Kasumi-1 (cell line): ENCODE results near the gene GMEB2.

Source experiments
- DNase-seq, 2 experiments: peaks; one replicate each; lab custom pipeline; 2025; lab: John Stamatoyannopoulos, UW

Gene GMEB2

DNA sequence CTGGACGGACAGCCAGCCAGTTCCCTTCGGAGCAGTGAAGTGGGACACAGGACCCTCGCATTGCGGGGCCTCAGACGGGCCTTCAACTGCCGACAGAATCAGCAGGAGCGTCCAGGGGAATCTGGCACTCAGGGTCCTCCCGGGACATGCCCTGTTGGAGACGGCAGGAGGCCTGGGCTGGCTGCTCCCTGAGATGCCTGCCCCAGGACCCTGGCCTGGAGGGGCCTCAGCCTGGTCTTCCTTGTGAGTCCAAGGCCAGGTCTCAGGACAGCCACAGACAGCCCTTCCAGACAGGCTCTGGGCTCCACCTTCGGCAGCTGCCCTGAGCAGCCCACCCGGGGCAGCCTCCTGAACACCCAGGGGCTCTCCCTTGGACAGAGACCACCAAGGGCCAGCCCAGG lies 38.3 kb downstream of the GMEB2 start:
- DNase-seq = no peak

DNA sequence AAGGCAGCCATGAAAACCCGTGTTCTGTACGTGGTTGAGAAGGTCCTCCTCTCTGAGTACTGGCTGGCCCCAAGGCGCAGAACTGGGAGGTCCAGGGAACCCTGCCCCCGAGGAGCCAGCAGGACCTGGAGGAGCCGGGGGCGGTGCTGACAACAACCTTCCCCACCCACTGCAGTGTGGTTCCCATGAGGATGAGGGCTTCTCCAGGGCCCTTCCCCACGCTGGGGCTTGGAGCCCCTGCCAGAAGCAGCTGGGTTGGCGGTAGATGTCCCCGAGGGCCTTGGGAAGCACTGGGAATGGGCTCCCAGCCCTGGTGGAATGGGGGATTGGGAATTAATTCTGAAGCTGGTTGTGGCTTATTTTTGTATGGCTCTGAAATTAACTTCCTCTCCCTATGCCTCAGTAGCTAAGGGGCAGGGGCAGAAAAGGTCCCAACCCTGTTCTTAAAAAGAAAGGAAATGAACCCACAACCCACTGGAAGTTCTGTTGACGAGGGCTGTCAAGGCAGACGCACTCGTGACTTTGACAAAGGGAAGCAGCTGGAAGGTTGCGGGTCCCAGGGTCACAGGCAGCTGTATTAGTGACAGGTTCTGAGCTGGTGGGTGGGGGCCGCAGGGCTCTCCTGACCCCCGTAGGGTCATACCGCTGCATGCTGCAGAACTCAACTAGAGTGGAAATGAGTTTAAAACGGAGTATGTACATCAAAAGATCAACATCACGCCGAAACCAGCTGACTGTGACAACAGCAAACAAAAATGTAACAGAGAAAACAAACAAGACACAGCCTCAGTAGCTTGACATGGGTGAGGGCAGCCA lies 38.9 kb downstream of the GMEB2 start:
- peak; percentile 53 to 71 for DNase-seq

DNA sequence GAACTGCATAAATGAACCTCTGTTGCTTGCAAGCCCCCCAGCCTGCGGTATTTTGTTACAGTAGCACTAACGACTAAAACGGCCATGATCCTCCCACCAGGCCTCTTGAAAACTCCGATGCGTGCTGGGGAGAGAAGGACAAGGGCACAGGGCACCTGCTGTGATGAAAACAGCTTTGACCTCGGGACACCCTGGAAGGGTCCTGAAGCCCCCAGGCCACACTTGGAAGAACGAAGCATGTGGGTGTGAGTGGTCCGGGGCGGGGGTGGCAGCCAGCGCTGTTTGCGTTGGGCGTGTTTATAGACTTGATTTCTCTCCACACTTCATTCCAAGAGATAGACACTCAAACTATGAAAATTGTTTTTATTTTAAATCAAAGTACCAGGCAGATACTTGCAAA lies 39.6 kb downstream of the GMEB2 start:
- no peak for DNase-seq

DNA sequence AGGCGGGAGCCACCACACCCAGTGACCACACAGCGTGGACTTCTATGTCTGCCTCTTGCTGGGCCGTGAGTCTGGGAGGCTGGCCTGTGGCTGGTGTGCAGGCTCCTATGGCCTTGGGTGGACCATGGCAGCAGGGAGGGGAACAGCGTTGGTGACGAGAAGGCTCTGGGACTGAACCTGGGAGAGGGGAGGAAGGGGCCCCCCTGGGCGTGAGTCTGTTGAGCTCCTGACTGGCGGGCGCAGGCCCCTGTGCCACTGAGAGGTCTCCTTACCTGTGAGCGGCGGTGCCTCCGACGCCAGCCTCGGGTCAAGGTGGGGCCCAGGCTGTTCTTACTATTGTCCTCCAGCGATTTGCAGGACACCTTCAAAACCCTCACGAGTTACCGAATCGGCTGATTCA lies 40.1 kb downstream of the GMEB2 start:
- DNase-seq = no peak

DNA sequence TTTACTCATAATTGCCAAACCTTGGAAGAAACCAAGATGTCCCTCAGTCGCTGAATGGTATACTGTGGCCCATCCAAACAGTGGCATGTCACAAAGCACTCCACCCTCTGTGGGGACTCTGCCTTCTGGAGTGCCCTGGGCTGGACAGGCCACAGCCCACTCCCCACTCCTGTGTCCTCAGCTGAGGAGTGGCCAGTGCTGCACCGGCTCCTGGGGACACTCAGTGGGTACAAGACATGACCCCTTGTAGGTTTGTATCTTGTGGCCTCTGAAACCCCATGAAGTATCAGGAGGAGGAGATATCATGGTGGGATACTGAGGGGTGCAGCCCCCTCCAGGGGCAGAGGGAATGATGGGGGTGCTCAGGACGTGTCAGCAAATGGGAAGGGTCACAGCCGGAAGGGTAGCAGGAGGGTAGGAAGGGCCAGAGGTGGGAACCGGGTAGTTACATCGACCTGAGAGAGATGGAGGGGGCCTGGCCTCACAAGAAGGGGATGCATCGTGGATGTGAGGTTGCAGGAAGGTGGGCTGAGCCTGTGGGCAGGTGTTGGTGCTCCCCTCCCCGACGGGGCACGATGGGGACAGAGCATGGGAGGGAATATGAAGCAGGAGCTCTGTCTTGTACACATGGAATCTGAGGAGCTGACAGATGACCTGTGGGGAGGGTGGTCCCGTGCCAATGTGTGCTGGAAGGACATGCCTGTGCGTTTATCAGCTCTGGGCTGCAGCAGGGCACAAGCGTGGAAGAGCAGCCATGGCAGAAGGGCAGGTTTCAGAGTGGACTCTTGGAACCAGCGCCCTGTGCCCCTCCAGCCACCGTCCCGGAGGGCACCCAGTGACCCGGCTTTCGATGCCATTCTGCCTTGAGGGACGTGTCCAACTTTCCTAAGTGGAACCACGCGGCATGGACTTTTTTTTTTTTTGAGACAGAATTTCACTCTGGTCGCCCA lies 41.0 kb downstream of the GMEB2 start:
- DNase-seq = no peak

DNA sequence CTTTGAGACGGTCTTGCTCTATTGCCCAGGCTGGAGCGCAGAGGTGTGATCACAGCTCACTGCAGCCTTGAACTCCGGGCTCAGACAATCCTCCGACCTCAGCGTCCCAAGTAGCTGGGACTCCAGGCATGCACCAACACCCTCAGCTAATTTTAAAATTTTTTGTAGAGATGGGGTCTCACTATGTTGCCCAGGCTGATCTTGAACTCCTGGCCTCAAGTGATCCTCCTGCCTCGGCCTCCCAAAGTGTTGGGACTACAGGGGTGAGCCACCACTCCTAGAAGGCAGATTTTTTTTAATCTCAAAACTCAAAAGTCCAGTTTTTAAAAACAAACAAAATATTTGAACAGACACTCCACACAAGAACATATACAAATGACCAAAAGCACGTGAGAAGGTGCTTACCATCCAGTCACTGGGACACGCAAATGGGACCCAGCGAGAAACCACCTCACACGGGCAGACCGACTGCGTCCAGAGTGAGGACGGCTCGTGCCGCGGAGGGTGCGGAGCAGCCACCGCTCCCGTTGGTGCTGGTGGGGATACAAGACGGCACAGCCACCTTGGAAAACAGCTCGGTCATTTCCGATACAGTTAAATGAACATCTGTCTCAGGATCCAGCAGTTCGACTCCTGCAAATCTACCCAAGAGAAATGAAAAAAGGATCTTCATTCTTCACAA lies 44.4 kb downstream of the GMEB2 start:
- DNase-seq = no peak

DNA sequence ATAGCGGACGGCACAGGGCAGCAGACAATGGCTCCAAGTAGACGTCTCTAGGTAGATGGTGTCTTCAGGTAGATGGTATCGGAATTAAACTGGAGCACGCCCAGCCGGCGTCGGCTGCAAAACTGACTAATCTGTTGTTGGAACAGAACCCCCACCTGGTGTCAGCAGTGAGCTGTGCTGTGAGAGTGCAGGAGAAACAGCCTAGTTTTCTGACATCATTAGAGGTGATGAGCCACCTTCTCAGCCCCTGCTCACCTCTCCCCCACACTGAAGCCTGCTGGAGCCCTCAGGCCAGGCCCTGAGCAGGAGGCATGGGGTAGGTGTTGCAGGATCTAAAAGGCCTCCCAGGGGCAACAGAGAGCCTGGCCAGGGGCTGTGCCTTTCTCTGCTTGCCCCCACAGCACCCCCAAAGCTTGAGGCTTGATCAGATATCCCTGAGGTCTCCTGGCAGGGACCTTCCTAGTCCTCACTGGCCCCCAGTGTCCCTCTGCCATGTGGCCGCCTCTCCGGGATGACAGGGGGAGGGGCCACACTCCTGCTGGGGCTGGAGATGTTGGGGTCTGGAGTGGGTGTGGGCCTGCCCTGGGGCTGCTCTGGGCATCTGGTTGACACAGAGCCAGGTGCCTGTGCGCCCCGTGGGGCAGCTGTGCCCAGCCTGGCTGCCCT lies 46.0 kb downstream of the GMEB2 start:
- DNase-seq = peak; percentile 61 to 74

DNA sequence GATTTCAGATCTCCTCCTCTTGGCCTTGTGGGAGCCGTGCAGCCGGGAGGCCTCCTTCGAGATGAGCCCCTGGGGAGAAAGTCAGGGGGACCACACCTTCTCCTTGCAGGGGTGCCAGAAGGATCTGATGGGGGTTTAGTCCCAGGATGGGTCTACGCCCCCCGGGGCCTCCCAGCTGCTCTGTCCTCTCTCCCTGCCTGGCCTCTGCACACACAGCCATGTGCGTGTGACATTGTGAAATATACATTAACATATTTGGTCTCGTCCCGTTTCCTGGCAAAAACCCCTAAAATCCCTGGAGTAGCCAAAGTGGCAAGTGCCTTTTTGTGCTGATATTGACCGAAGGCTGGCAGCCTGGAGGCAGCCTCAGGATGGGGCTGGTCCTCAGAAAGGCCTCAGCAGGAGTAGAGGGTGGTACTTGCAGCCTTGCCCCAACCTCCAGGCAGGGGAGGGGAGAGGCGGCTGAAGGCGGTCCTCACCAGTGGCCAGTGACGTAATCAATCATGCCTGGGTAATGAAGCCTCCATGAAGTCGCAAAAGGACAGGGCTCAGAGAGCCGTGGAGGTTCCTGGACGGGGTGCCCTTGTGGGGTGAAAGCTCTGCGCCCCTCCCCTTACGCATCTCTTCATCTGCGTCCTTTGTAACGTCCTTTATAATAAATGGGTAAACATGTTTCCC lies 47.7 kb downstream of the GMEB2 start:
- no peak for DNase-seq

DNA sequence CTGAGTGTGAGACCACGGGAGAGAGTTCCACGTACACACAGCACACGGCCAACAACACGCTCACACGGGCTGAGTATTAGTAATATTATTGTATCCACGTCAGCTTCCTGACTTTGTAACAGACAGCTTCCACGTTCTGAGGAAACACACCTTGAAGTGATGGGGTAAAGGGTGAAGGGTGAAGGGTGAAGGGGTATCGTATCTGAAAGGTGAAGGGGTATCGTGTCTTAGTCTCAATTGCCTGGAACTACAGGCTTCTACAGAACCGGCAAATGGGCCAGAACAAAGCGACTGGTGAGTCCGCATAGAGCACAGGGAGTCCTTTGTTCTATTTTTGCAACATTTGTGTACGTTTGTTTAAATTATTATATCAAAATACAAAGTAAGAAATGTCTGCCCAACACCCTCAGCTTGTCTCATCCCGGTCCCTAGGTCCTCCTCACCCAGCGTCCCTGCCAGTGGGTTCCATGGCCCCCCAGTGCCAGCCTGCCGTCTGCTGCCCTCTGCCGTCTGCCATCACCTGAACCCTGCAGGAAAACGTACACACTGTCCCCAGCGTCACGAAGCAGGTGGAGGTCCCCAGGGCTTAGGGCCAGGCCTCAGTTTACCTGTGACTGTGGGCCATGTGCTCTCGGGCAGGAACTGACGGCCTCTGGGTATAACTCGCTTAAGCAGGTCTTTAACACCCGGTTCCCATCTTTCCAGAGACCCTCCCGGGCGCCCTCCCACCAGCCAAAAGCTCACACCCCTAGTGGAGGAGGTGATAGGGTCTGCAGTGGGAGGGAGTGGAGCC lies 48.5 kb downstream of the GMEB2 start:
- peak in 1 of 2 experiments; percentile 3 for DNase-seq

DNA sequence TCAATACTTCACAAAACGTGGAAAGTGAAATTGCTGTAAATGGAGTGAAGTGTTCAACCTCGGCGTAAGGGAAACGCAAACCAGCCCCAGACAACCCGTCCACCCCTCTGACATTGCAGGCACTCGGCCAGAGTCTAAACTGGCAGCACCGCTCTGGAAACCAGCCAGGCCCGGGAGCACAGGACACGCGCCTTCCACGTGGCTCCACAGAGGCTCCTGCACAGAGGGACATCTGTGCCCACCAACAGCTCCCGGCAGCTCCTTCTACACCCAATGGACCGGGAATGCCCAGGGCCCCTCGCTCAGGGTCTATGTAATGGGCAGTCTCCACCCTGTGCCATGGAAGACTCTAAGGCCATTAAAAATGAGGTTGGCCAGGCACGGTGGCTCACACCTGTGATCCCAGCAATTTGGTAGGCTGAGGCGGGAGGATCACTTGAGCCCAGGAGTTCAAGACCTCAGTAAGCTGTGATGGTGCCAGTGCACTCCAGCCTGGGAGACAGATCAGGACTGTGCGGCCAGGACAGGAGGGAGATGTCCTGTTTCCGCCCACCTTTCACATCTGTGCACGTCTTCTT lies 49.5 kb downstream of the GMEB2 start:
- DNase-seq = no peak

DNA sequence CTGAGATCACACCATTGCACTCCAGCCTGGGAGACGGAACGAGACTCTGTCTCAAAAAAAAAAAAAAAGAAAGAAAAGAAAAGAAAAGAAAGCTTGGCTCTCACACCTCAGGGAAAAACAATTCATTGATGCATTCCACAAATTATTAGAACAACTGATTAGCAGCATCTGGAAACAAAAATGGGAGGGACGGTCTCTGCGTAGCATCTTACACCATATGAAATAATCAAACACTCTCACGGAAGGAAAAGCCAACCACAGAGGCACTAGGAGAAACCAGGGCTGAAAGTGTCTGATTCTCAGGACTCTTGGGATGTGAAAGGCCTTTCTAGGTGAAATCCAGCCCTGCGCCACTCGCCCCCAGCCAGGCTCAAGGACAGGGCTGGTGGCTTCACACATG lies 50.6 kb downstream of the GMEB2 start:
- DNase-seq = no peak

DNA sequence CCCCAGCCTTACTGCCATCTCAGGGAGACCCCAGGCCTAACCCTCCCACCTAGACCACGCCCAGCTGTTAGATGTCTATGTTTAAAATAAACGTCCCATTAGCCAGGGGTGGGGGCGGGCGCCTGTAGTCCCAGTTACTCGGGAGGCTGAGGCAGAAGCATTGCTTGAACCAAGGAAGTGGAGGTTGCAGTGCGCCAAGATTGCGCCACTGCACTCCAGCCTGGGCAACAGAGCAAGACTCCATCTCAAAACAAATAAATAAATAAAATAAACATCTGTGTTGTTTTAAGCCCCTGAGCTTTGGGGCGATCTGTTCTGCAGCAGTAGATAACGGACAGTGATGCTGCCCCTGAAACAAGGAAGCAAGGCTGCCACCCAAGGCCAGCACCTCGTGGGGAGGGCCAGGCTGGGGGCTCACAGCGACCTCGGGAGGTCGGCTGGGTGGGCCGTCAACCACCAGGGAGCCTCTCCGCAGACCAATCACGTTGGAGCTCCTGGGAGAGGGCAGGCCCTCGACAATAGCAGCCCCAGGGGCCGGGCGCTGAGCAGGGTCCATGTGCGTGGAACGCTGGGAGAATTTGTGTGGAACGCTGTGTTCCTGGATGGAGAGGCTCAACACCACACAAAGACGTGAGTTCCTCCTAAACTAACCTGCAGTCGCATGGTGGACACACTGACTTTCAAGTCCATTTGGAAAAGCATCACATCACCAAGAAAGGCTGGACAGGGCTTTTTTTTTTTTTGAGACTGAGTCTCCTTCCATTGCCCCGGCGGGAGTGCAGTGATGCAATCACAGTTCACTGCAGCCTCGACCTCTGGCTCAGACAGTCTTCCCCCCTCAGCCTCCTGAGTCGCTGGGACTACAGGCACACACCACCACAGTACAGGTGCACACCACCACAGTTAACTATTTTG lies 51.8 kb downstream of the GMEB2 start:
- DNase-seq = no peak

DNA sequence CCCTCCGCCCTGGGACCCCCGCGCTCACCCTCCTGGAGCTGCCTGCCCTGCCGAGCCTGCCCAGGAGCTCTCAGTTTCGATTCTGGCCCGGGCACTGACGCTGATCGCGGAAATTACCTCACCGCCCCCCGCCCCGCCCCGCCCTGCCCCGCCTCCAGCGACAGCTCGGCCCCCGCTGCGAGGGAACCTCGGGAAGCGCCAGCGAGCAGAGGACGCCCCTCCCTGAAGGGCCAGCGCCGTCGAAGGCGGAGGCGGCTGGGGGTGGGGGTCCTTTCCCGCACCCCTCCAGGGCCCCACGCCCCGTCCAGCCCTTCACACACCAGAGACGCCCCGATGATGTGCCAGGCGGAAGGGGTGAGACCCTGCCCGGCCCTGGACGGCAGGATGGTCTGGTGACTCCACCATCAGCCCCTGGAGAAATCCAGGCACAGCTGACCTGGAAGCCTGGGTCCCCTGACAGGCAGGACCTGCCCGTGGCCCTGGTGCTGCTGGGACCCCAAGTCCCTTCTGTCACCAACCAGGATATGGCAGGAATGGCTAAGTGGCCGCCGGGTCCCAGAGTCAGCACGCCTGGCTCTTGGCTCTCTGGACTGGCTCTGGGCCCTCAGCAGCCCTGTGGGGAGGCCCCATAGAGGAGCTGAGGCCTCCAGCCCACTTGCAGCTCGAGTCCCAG lies 52.6 kb downstream of the GMEB2 start, which contains the start of gene HELZ2:
Gene HELZ2 (minus strand): TSS at position 84 of the 673 bp plus-strand sequence. CDS start 1,854 bp downstream, outside the sequence.
- peak; percentile 15 to 35 for DNase-seq

DNA sequence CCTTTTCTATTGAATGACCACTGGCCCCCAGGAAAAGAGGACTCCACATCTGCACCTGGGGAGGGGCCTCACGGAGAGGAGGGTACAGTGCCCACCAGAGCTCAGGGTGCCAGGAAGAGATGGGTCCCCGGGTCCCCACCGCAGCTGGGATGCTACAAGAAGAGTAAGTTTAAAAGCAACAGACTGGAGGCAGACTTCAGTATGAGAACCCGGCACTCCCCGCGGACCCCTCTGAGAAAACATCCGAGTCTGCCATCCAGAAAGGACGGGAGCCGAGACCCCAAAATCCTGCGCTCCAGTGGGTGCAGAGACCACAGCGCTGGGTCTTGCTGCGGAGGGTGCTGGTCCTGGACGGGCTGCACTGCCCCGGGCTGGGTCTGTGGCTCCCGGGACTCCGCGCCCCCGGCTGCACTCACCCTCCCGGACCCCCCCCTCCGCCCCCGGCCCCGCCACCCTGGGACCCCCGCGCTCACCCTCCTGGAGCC lies 53.2 kb downstream of the GMEB2 start:
- no peak for DNase-seq

DNA sequence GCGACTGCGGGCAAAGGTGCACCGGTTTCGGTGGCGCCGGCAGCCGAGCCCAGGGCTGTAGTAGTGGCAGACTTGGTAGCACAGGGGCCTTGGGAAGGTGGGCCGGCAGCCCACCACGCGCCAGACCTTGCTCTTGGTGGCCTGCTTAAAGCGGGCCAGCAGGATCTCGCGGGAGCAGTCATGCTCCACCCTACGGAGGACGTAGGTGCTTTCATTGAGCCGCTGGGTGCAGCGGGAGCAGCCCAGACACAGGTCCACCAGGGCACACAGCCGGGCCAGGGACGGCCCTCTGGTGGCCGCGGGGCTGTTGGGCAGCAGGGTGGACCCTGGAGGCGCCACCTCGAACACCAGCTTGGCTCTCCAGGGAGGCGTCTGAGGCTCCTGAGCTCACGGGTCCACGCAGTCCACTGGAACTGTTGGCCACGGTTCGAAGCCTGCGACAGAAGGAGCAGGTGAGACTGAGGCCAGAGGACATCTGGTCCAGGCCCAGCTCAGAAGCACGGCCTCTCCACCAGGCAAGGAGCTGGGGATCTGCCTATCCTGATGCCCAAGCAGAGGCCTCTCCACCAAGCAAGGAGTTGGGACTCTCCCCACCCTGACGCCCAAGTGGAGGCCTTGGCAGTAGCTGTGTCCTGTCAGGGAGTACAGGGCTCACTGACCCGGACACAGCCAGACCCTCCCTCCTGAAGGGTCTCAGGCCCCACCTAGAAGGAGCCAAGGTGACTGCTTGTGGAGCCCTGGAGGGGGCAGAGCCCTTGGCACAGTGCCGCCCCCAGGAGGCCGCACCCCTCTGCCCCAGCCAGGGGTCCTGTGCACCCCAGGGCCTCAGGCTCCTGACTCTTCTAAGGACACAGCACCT lies 53.9 kb downstream of the GMEB2 start:
- no peak for DNase-seq

DNA sequence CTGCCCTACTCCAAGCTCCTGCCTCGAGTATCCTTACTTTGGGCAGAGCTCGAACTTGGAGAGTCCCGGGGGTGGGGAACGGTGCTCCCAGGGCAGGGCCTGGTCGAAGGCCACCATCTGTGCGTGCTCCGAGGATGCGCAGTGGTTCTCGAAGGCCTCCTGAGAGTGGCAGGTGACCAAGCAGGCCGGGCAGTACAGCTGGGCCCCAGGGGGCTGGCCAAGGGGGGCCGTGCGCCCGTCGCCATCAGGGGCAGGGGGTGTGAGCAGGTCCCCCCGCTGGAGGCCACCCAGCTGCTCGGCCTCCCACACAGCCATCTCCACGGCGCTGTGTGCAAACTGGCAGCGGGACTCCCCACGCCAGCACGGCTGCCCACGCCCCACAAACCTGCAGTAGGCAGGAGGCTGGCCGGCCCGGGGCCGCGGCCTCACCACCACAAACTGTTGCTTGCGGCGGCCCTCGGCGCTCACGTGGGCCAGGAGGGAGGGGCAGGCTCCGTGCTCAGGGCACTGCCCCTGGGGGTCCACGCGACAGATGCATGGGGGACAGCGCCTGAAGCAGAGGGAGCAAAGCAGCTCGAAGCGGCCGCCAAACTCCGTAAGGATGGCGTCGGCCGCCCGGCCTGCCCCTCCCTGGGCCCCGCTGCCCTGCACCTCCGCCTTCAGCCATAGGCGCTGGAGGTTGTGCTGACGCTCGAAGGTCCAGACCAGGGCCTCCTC lies 54.7 kb downstream of the GMEB2 start:
- DNase-seq = no peak
